Stimulated activated CD4-positive, alpha-beta T cell treated with anti-CD3 and anti-CD28 coated beads, Interleukin-12 subunit alpha, Interleukin-12 subunit beta, amount 100 ng/mL, for 48 hours (primary cell): ENCODE measurements around the gene CHD2.
"Not testable (repeated sequence)": the region's sequence is repeated elsewhere in the genome, so short reads cannot be mapped to it uniquely, and the experiment has no call there.

Experiments
- DNase-seq, 3 donors: peaks; one replicate each; pipeline ENCODE4 v3.0.0-alpha.2; 2020; ENCODE audit warnings: low read depth in 2 of 3, low spot score in 1 of 3

The CHD2 gene

GRCh38 chr15:92906020-92906419, 5.9 kb downstream of the CHD2 start:
- DNase-seq: no peak

GRCh38 chr15:92906563-92907081, 6.5 kb downstream of the CHD2 start:
- DNase-seq: no peak

GRCh38 chr15:92907229-92907628, 7.1 kb downstream of the CHD2 start:
- DNase-seq: no peak

- no peak for DNase-seq
These were observed 8.0 kb downstream of the CHD2 start for GRCh38 chr15:92907896-92908712.

- no peak for DNase-seq
These were observed 8.6 kb downstream of the CHD2 start for GRCh38 chr15:92908713-92909057.

- no peak for DNase-seq
These were observed 9.1 kb downstream of the CHD2 start for GRCh38 chr15:92909136-92909781.

- no peak for DNase-seq
These were observed 10.3 kb downstream of the CHD2 start for GRCh38 chr15:92910451-92910850.

GRCh38 chr15:92914103-92914499, 14.0 kb downstream of the CHD2 start:
- DNase-seq: no peak

- DNase-seq: no peak
These were observed 14.7 kb downstream of the CHD2 start for GRCh38 chr15:92914768-92915221.

- DNase-seq: no peak
These were observed 15.8 kb downstream of the CHD2 start for GRCh38 chr15:92915766-92916435.

- peak; percentile 90 to 98 (median 90) for DNase-seq
These were observed 17.7 kb downstream of the CHD2 start for GRCh38 chr15:92917598-92918407.

- not testable (repeated sequence) for DNase-seq
These were observed 18.8 kb downstream of the CHD2 start for GRCh38 chr15:92918881-92919280.

GRCh38 chr15:92920595-92921161, 20.6 kb downstream of the CHD2 start:
- no peak for DNase-seq

GRCh38 chr15:92921215-92922131, 21.3 kb downstream of the CHD2 start:
- no peak for DNase-seq

- no peak for DNase-seq
These were observed 22.4 kb downstream of the CHD2 start for GRCh38 chr15:92922418-92923002.

- DNase-seq: no peak
These were observed 24.1 kb downstream of the CHD2 start for GRCh38 chr15:92924216-92924615.

- no peak for DNase-seq
These were observed 25.3 kb downstream of the CHD2 start for GRCh38 chr15:92925454-92925853.

GRCh38 chr15:92928225-92928750, 28.2 kb downstream of the CHD2 start:
- DNase-seq: no peak

GRCh38 chr15:92929002-92929401, 28.9 kb downstream of the CHD2 start:
- DNase-seq: no peak
